Stimulated activated CD4-positive, alpha-beta T cell treated with anti-CD3 and anti-CD28 coated beads, Interleukin-15, amount 100 ng/mL, for 48 hours (primary cell): Measurements from ENCODE around the gene FMN1.

Experiments
- DNase-seq, 2 donors: peaks; one replicate each; pipeline ENCODE4 v3.0.0-alpha.2; 2020; ENCODE audit warnings: low read depth in 2 of 2

FMN1 gene

DNA sequence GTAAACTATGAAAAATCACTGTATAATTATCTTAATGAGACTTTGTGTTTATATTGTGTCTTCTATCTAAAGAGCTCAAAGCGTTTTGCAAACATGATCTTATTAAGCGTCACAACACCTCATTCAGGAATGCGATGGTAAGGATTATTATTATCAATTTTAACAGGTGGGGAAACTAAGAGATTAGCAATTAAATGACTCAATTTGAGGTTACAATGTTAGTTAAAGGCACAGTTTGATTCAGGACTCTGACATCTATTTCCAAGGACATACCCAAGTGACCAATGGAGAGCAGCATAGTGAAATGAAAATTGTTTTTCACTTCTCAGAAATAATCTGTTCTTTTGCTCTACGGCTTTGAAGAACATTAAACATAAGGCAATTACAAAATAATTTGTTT, 74.6 kb downstream of the FMN1 start:
- DNase-seq, result no peak

DNA sequence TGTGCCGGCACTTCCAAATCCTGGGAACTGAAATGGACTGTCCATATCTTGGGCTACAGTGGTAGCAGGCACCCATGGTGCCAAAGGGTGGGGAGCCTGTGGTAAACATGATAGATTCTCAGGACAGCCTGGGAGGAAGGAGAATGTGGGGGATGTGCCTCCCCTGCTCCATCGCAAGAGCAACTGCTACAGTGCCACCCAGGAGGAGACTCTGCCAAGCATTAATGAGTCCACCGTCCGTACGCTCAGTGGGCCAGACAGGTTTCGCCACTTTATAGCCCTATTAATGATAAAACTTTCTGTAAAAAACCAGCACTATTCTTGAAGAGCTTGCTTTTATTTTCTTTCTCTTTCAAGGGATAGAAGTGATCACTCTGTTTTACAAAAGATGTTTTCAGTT, 75.2 kb downstream of the FMN1 start:
- DNase-seq, result no peak

DNA sequence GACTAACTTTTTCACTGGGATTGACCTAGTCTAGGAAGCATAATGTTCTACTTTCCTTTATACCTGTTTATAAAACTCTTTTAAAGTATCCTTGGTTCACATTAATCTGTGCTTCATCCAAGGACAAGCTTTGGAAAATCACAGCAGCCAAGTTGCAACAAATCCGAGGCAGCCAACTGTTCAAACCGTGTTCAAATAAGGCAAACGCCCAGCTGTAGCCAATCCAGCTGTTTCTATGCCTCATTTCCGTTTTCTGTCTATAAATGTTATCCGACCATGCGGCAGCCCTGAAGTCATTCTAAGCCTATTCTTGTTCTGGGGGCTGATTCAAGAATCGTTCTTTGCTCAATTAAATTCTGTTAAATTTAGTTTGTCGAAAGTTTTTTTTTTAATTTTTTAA, 78.3 kb downstream of the FMN1 start:
- no peak for DNase-seq

DNA sequence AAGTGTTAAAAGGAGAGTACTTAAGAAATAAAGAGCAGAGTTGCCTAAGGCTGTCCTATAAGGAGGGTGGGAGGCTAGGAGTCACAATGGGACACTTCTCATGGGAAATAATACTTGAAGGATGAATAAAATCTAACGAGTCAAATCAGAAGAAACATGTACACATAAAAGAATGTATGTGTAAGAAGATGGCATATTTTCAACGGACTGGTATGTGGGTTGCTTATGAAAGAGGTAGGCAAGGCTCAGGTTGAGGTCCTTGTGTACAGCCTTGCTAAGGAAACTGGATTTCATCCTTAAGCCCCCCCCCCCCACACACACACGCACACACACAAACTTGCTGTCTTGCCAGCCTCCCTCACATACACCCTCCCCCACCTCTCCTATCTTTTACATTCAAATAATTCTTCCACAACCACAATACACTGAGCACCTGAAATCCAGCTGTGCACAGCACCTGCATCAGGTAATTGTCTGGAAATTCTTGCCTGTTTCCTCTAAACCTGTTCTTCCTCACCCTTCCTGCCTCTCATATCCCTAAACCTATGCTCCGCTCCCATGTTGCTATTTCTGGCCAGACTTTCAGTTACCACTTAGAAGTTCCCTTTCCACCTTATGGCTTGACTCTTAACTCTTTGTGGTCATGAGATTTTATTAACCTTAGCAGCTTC, 79.2 kb downstream of the FMN1 start:
- no peak for DNase-seq

DNA sequence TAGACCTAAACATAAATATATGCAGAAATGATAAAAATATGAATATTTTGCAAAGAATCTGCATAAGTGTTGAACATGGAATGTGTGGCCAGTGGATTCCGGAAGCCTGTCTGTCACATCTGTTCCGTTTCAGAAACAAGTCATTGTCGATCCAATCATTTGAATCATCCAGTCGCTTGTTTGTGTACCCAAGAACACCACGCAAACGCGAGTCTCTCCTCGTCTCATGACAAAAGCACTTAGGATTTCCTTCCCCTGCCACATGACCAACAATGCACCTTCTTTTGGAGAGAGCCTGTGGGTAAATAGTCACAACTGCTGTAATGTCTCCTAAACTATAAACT, 80.2 kb downstream of the FMN1 start:
- no peak for DNase-seq

DNA sequence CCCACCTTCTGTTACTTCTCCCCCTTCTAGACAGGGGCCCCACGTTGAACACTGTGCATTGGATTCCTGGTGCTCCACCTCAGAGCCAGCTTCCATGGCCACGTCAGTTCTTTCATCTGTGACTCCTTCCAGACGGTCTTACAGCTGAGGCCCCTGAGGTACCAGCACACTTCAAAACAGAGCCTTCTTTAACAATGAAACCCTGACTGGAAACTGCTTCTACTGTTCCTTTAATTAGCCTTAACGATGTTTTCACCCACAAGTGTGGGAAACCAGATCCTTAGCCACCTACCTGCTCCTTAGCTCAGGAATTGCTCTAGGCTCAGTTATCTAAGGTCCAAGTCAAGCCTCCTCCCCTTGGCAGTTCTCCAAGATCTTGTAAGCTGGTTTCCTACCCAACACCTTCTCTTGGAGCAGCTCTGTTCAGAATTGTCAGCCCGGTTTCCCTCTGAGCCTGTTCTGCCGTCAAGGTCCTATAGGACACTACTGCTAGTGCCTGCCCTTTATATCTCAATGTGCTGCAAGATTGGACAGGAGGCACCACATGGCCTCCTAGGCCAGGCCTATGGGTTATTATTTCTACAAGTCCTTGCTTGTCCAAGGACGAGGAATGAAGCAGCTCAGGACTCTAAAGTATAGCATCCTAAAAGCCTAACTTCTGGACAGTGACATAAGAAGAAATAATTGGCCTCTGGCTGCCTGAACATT, 80.7 kb downstream of the FMN1 start:
- DNase-seq, result no peak

DNA sequence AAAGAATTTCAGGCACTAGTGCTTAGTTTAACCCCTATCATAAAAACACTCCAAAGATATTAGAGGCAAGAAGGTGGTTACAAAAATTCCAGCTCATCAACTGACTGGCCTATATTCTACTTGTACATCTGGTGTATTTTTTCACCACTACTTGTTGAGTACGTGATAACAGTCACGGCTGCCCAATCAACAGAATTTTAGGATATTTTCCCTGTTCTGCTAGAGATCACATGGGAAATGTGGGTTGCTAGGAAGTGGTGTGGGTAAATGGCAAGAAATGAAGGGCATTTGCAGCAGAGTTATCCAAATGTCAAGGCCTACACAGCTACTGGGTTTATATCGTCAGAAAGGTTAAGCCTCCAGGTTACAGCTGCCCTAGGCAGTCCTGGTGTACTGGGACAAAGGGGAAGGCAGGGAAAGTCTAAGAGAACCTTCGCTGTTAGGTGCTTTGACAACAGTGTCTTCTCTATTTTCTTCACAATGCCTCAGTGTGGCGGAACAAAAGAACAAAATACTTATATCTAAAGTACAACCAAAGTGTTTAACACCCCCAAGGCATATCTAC, 81.9 kb downstream of the FMN1 start:
- DNase-seq, result no peak

DNA sequence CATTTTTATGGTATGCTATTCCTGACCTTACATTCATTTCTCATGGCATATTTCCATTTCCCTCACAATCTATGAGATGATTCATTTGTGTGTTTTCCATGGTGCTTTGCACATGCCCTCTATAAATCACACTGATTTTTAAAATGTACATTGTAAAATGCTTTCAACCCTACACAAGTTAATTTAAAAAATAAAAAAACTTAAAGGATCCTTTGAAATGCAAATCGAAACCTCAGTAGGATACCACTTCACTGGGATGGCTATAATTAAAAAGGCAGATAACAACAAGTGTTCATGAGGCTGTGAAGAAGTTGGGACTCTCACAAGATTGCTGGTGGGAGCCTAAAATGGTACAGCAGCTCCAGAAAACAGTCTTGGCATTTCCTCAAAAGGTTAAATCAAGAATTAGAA, 83.5 kb downstream of the FMN1 start:
- no peak for DNase-seq

DNA sequence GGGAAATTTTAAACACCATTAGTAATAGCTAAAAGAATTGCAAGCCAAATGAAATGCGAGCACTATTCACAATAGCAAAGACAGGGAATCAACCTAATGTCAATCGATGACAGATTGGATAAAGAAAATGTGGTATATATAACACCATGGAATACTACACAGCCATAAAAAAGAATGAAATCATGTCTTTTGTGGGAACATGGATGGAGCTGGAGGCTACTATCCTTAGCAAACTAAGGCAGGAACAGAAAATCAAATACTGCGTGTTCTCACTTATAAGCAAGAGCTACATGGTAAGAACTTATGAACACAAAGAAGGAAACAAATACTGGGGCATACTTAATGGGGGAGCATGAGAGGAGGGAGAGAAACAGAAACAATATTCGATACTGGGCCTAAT, 85.2 kb downstream of the FMN1 start:
- DNase-seq, result no peak

DNA sequence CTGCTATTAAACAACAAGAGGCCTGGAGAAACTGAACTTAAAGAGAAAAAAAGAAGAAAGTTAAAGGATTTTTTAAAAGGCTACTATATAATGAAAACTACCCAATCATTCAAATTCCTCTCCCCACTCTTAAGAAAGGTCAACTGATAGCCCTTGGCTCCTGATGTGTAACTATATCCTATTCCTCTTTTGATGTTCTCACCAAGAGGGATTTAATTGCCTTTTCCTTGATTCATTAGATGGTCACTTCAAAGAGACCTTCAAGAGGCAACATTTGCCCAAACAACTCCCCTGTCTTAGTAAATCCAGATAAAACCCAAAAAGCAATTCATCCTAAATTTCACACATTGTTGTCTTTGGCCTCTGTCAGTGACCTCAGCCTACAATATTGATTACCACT, 86.0 kb downstream of the FMN1 start:
- DNase-seq, result no peak

DNA sequence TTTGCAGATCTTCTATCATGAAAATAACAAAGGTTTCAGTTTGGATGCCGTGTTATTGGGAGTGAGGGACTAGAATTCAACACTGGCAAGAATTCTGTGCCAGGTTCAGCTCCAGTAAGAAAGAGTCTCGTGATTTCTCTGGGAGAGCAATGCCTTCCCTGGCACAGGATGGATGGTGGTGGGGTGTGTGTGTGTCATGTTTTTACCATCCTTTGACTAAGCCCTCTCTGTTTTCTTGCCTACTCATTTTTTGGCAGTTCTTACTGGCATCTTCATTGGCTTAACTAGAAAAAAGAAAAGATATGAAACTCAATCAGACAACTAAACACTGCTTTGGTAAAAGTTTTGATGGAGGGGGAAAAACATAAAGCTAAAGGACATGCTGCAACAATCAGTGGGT, 86.6 kb downstream of the FMN1 start:
- no peak for DNase-seq

DNA sequence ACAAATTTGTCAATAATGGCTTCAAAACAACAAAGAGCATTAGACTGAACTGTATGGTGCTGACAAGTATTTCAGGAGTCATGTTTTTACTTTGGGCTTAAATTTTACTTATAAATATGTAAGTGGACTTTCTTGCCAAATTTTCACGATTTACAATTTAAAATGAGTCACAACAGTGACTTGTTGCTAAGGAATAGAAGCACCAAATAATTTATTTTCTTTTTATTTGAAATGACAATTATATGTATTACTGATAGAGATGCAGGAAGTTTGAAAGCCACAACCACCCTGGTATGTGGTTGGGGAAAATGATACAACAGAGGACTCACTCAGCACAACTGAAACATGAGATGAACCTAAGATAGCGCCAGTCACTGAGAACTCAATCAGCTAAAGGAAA, 90.3 kb downstream of the FMN1 start:
- DNase-seq, result no peak

DNA sequence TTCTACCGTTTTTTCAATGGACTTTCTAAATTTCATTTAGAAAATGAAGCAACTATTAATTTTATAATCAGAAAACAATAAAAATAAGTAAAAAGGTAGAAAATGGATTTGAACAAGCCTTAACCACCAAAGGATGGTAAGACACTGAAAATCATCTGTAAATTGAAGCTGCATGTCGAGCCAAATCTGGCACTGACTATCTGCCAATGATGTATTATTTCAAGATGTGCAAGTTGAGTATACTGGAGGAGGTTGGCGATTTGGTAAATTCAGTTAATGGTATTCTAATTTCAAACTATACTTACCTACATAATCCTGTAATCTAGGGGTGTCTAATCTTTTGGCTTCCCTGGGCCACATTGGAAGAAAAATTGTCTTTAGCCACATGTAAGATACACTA, 93.5 kb downstream of the FMN1 start:
- DNase-seq, result no peak

DNA sequence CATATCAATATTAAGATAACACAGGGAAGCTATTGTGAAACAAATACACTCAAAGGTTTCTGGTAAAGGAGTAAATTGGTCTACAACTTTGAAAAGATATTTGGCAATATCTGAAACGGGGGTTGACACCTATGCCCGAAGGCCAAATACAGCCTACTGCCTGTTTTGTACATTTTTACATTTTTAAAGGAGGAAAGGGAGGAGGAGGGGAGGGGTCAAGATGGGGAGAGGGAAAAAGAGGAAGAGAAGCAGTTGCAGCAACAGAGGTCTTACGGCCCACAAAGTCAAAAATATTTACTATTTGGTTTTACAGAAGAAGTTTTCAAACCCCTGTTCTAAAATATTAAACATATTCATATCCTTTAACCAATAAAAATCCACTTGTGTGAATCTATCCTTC, 94.2 kb downstream of the FMN1 start:
- no peak for DNase-seq

DNA sequence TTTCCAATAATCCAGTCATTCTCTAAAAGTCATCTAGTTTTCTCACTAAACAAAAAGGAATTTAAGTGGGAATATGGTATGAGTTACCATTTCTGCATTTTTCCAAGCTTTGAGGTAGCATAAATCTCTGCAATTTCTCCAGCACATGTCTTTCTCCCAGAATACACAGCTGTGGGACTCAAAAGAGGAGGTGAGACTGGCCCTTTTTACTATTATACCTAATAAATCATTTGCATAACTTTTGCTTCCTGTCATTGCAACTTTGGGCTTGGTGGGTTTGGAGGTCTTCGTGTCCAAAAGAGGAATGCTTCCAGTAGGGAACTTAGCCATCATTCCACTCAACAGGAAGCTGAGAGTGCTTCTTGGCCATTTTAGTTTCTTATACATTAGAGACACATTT, 94.8 kb downstream of the FMN1 start:
- no peak for DNase-seq

DNA sequence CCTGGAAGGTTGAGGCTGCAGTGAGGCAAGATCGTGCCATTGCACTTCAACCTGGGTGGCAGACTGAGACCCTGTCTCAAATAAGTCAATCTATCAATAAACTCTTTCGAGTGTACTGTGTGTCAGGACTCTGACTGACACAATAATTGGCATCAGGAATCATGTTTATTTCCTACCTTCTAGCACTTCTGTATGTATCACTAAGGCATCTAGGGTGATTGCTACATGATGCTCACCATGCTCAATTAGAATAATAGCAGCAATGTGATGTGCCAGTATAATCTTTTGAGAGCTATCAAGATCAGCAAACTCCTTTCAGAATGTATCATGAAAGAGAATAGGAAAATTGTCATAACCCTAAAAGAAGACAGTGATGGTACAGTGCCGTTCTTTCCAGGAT, 95.3 kb downstream of the FMN1 start:
- DNase-seq, result no peak

DNA sequence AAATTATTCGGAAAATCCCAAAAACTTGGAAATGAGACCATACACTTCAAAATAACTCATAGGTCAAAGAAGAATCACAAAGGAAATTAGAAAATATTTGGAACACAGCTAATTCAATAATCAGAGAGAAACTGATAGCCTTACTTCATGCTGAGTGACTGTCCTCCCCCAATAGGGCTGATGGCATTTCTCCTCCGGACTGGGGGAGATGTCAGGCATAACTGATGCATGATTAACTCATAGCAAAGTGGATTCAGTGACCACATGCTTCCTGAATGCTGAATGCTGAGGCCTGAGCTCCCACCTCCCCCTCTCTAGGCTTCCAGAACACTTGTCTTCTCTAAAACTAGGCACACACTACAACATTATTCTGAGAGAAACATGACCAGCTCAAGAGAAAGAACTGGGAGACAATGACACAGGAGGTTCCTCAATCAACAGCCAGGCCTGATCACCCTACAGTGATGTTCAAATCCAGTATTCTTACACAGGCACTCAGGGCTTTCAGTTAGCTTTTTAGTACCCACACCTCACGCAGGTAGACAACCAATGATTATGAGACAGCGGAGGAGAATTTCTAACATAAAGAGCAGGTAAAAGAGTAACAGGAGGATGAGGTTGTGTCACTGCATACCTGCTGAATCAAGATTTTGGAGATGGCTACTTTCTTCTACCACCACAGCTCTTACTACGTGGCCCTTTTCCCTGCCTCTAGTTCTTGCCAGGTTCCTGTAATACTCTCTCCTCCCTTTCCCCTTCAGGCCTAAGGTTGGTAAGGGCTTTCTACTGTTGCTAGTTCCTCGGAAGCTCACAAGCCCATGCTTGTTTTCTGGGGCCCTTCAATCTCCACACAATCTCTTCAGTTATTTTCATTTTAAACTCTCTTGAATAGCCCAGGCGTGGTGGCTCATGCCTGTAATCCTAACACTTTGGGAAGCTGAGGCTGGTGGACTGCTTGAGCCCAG, 96.1 kb downstream of the FMN1 start:
- DNase-seq, result no peak

DNA sequence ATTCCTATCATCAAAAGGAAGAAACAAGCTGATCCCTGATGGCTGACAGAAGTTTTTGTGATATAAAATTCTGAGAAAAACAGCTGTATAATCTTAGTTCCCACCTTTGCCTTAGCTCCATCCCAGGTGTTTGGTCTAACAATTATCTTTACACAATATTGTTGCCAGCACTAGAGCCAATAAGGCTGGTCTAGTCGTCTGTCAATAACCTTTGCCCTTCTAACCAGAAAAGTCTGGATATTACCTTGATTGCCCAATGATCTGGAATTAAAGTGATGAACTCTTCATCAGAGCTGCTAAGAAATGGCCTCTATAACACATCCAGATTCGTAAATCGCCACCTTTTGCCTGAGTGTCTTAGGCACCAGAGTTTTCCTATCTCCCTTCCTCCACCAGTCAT, 98.4 kb downstream of the FMN1 start:
- DNase-seq, result no peak

DNA sequence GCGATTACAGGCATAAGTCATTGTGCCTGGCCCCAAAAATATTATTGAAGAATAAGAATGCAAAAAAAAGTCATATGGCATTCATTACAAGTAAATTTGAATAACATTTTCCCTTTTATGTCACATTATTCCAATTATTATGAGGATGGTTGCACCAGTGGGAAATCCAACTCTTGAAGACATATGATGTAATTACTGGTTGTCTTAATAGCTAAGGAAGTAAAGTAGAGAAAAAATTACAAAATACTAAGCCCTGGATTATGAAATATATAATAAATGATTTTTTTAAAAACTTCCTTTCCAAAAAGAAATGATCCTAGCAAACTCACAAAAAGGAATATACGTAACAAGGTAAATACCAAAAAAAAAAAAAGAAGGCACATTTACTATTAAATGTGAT, 98.9 kb downstream of the FMN1 start:
- no peak for DNase-seq

DNA sequence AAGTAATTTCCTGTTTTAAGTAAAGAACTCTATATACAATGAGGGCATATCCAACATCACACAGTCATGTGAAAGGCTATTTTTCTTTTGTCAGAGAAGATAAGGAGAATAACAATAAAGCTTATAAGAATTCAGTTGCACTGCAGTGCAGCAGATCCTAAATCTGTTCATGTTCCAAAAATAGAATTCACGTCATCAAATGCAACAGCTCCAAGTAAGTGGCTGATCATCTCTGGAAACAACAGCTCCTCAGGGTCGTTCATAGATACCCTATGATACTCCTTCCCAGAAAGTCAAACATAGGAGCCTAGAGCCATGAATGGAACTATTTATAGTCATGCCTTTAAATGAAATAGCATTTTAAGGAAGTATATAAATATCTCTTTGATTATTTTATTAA, 100.2 kb downstream of the FMN1 start:
- no peak for DNase-seq

DNA sequence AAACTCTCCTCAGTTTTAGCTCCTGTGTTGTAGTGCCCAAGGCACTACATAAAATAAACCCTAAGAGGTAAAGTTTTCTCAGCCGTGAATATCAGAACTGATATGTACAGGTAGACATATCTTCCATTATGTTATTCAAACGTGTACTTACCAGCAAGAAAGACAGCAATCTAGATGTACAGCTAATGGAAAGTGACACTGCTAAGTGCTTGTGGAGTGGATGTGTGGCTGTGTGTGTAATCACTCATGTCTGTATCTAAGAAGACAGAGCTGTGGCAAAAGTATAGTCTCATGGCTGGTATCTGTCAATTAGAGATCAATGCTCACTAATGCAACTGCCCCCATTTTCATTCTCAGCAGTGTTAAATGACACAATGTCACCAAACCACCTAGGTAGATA, 101.3 kb downstream of the FMN1 start:
- no peak for DNase-seq

DNA sequence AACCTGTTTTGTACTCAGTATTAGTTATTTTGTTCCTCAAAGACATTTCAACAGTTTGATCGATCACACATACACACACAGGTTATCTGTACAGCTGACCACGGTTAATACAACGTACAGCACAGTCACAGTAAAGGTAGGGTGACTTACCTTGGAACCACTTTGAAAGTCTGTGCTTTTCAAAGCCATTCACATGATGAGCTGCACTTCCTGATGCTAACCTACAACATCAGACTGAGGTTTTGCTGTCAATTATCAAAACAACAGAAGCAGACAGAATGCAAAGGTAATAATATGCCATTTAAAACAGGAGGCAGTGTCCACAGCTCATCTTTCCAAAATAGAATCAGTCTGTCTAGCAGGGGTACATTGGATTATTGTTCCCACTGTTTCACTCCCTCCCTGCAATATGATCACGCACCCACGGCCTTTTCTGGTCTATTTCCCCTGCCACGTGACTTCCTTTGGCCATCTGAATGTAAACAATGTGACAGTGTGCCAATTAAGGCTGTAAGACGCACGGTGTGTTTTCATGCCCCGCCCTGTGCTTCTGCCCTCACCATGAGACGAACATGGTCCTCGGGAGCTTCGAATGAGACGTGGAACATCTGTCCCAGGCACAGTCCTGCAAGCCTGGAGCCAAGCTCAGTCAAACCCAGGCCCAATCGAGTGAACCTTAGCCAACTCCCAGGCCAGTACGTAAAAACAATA, 102.4 kb downstream of the FMN1 start:
- DNase-seq, result no peak
